ENCODE measurements around the gene HLA-DMB. TPM values are rescaled to one million over a fixed set of nuclear protein-coding genes. Genes with fewer than 3 reads are reported as not detected.
A peak's percentile ranks its signal among the peaks of the same experiment; 100 is the strongest.

Gene HLA-DMB
- total and polyA plus RNA-seq, 10 of the 15 experiments (the other 5 are each of a cell fraction or from before 2014, with no cell fraction given) = 114 to 173 (median 150) TPM

DNA sequence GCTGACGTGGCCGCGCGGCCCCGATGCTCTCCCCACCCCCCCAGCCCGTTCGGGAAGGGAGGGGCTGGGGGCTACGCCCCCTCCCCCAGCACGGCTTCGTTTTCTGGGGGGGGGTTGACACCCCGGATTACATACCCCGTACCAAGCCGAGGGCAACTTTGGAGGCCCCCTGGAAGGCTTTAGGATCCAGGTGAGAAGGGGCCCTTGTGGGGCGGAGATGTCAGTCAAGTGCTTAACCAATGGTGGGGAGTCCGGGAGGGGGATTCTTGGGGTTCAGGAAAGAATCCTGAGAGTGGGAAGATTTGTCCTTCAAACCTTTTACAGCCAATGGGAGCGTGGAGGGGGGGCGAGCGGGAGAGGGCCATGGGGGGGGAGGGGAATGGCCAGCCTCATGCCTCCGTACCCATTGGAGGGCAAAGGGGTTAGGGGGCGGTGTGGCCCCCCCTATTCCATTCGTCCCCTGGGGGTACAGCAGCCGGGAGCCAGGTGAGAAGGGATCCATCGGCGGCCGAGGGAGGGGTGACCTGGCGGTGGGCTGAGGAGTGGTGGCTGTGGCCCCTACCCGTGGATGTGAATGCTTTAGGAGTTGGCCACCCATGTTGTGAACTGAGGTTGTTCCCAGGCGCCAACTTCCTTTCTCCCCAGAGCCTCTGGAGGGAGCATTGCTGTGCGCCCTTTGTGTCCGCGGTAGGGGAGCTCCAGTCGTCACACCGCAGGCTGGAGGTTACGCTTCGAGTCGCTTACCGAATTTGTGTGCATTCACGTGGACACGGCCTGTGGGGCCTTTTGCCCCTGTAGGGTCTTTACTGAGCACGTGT is 28.2 kb upstream of the HLA-DMB start (continued):
- TF ChIP-seq ATF7 (IDR thresholded peaks at IDR 0.05; ENCODE audit: low read depth) = no peak
- TF ChIP-seq IKZF1 (conservative IDR thresholded peaks at IDR 0.05) = peak; percentile 76
- TF ChIP-seq BCL3 (IDR thresholded peaks at IDR 0.05; ENCODE audit: borderline replicate concordance, insufficient read depth, low read depth, low read length, poor library complexity, severe bottlenecking) = no peak
- no peak for TF ChIP-seq ATF2 (IDR thresholded peaks at IDR 0.05; ENCODE audit: low read length)
- TF ChIP-seq ZNF24 (IDR thresholded peaks at IDR 0.05) = no peak
- TF ChIP-seq CEBPZ (IDR thresholded peaks at IDR 0.05; ENCODE audit: low read depth, low read length) = no peak
- TF ChIP-seq, protein P1, sequence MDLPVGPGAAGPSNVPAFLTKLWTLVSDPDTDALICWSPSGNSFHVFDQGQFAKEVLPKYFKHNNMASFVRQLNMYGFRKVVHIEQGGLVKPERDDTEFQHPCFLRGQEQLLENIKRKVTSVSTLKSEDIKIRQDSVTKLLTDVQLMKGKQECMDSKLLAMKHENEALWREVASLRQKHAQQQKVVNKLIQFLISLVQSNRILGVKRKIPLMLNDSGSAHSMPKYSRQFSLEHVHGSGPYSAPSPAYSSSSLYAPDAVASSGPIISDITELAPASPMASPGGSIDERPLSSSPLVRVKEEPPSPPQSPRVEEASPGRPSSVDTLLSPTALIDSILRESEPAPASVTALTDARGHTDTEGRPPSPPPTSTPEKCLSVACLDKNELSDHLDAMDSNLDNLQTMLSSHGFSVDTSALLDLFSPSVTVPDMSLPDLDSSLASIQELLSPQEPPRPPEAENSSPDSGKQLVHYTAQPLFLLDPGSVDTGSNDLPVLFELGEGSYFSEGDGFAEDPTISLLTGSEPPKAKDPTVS (IDR thresholded peaks at IDR 0.05; ENCODE audit: low read depth, low read length) = no peak
- peak; percentile 73 for TF ChIP-seq SMAD1 (IDR thresholded peaks at IDR 0.05; ENCODE audit: low read depth, partially characterized antibody)
- no peak for TF ChIP-seq SUZ12 (IDR thresholded peaks at IDR 0.05; ENCODE audit: unreplicated experiment)
- TF ChIP-seq REST (IDR thresholded peaks at IDR 0.05; ENCODE audit: low read depth, low read length) = no peak
- TF ChIP-seq ZBED1 (IDR thresholded peaks at IDR 0.05; ENCODE audit: borderline replicate concordance) = no peak
- TF ChIP-seq USF2 (IDR thresholded peaks at IDR 0.05; ENCODE audit: borderline replicate concordance, low read depth, low read length) = no peak; the same call in 1 of the 2 replicates
- TF ChIP-seq SUPT20H (IDR thresholded peaks at IDR 0.05; ENCODE audit: borderline replicate concordance, control insufficient read depth, low read depth, low read length) = no peak
- peak; percentile 21 for TF ChIP-seq RELA (IDR thresholded peaks at IDR 0.05; ENCODE audit: borderline replicate concordance, partially characterized antibody)
- TF ChIP-seq SIX5 (IDR thresholded peaks at IDR 0.05; ENCODE audit: low read depth, low read length, severe bottlenecking) = no peak

Measured in GM12878 (cell line).